Measurements from ENCODE around the gene ARL6IP1.
"Not testable (repeated sequence)": the region's sequence is repeated elsewhere in the genome, so short reads cannot be mapped to it uniquely, and the experiment has no call there.

ARL6IP1 gene

GRCh38 chr16:18762713-18763112, 38.6 kb downstream of the ARL6IP1 start:
- in situ Hi-C loops (cut with MboI; ENCODE audit: low sequenced_read_pairs) = not testable (repeated sequence)

- in situ Hi-C loops (cut with MboI; ENCODE audit: low sequenced_read_pairs) = not testable (repeated sequence)
Measured at GRCh38 chr16:18759598-18760520, 41.5 kb downstream of the ARL6IP1 start.

- in situ Hi-C loops (cut with MboI; ENCODE audit: low sequenced_read_pairs) = not testable (repeated sequence)
Measured at GRCh38 chr16:18757960-18758660, 43.2 kb downstream of the ARL6IP1 start.

GRCh38 chr16:18756639-18757038, 44.7 kb downstream of the ARL6IP1 start:
- in situ Hi-C loops (cut with MboI; ENCODE audit: low sequenced_read_pairs) = not testable (repeated sequence)

GRCh38 chr16:18742870-18743269, 58.5 kb downstream of the ARL6IP1 start:
- in situ Hi-C loops (cut with MboI; ENCODE audit: low sequenced_read_pairs) = not testable (repeated sequence)

Data from HL-60/S4 treated with retinoic acid at 250 ng/mL for 4 days and 3 days (cell line).